Loucy (cell line): ENCODE data around the gene CD151.
A peak's percentile ranks its signal among the peaks of the same experiment; 100 is the strongest.

ENCODE experiments used
- H2AFZ ChIP-seq: fragments of 200-600 bp; sonication (generic); 2 replicates; pipeline ENCODE4 v1.6.0; 2016; ENCODE audit warnings: antibody characterized with exemption, mild to moderate bottlenecking, low read length, moderate library complexity
- H3F3A ChIP-seq: fragments of 200-600 bp; 2 replicates; pipeline ENCODE4 v1.6.0; 2016; ENCODE audit warnings: antibody characterized with exemption, low read depth, mild to moderate bottlenecking
- H3K27me3 ChIP-seq: fragments of 200-600 bp; sonication (generic); 2 replicates; pipeline ENCODE4 v1.6.1; 2014; ENCODE audit warnings: low read length, mild to moderate bottlenecking; ENCODE audit not compliant: insufficient read depth, poor library complexity, severe bottlenecking
- H3K36me3 ChIP-seq: fragments of 200-600 bp; sonication (generic); 2 replicates; pipeline ENCODE4 v1.6.1; 2016; ENCODE audit warnings: low read length; ENCODE audit not compliant: insufficient read depth
- H3K4me1 ChIP-seq: fragments of 200-600 bp; sonication (generic); 2 replicates; pipeline ENCODE4 v1.5.1; 2014; ENCODE audit warnings: low read length, mild to moderate bottlenecking; ENCODE audit not compliant: insufficient read depth, poor library complexity, severe bottlenecking
- H3K4me2 ChIP-seq: fragments of 200-600 bp; sonication (generic); 2 replicates; pipeline ENCODE4 v1.6.0; 2014; ENCODE audit warnings: antibody characterized with exemption, low read length, low read depth, mild to moderate bottlenecking; ENCODE audit not compliant: poor library complexity, severe bottlenecking
- H3K4me3 ChIP-seq: fragments of 200-600 bp; sonication (generic); 2 replicates; pipeline ENCODE4 v1.5.1; 2014; ENCODE audit warnings: low read length, mild to moderate bottlenecking, mixed read lengths; ENCODE audit not compliant: poor library complexity, severe bottlenecking
- H3K79me2 ChIP-seq: fragments of 200-600 bp; sonication (generic); 2 replicates; pipeline ENCODE4 v1.6.1; 2014; ENCODE audit warnings: low read length; ENCODE audit not compliant: insufficient read depth
- H3K9ac ChIP-seq: fragments of 200-600 bp; sonication (generic); 2 replicates; pipeline ENCODE4 v1.6.0; 2014; ENCODE audit warnings: mild to moderate bottlenecking, low read depth, low read length, moderate library complexity; ENCODE audit not compliant: poor library complexity, severe bottlenecking
- H3K9me2 ChIP-seq: fragments of 200-600 bp; sonication (generic); replicated peaks from 2 replicates; pipeline ENCODE4 v1.6.1; 2016; ENCODE audit warnings: low read depth, low read length, mixed read lengths
- H3K9me3 ChIP-seq: fragments of 200-600 bp; sonication (generic); 2 replicates; pipeline ENCODE4 v1.6.1; 2014; ENCODE audit warnings: mild to moderate bottlenecking, antibody characterized with exemption, low read length, low read depth; ENCODE audit not compliant: insufficient read depth
- H4K20me1 ChIP-seq: fragments of 200-600 bp; sonication (generic); 2 replicates; pipeline ENCODE4 v1.6.0; 2014; ENCODE audit warnings: antibody characterized with exemption, low read length, mild to moderate bottlenecking; ENCODE audit not compliant: insufficient read depth, poor library complexity, severe bottlenecking
- EZH2phosphoT487 ChIP-seq: fragments of 200-600 bp; IDR thresholded peaks from 2 replicates; pipeline ENCODE4 v1.6.1; 2018; ENCODE audit warnings: antibody characterized with exemption, mild to moderate bottlenecking, moderate library complexity, borderline replicate concordance
- TF ChIP-seq, protein P1 (sequence below): fragments of 200-600 bp; sonication (generic); conservative IDR thresholded peaks from 2 replicates; pipeline ENCODE4 v1.5.1; 2014; ENCODE audit warnings: mild to moderate bottlenecking, antibody characterized with exemption, low read length

The CD151 gene

GRCh38 chr11:837990-838307 lies 5.2 kb downstream of the CD151 start:
- TF ChIP-seq EZH2phosphoT487, result no peak
- TF ChIP-seq, protein P1, sequence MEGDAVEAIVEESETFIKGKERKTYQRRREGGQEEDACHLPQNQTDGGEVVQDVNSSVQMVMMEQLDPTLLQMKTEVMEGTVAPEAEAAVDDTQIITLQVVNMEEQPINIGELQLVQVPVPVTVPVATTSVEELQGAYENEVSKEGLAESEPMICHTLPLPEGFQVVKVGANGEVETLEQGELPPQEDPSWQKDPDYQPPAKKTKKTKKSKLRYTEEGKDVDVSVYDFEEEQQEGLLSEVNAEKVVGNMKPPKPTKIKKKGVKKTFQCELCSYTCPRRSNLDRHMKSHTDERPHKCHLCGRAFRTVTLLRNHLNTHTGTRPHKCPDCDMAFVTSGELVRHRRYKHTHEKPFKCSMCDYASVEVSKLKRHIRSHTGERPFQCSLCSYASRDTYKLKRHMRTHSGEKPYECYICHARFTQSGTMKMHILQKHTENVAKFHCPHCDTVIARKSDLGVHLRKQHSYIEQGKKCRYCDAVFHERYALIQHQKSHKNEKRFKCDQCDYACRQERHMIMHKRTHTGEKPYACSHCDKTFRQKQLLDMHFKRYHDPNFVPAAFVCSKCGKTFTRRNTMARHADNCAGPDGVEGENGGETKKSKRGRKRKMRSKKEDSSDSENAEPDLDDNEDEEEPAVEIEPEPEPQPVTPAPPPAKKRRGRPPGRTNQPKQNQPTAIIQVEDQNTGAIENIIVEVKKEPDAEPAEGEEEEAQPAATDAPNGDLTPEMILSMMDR, result no peak
- H3K4me2 ChIP-seq, result no peak overlapping the region
- no peaks in the 10 kb centered on the region for H3K9me2 ChIP-seq
- H3K4me3 ChIP-seq, result no peak overlapping the region
- no peak overlapping the region for H3K9ac ChIP-seq
- H3F3A ChIP-seq, result no peaks in the 10 kb centered on the region
- peaks cover 29% of the 10 kb centered on the region for H3K4me1 ChIP-seq
- H2AFZ ChIP-seq, result no peak overlapping the region
- peaks cover 34% of the 10 kb centered on the region for H3K79me2 ChIP-seq
- H3K9me3 ChIP-seq, result no peaks in the 10 kb centered on the region
- H3K27me3 ChIP-seq, result no peaks in the 10 kb centered on the region
- peaks cover 34% of the 10 kb centered on the region for H4K20me1 ChIP-seq
- peaks cover 13% of the 10 kb centered on the region; the same call in 1 of the 2 replicates for H3K36me3 ChIP-seq

DNA sequence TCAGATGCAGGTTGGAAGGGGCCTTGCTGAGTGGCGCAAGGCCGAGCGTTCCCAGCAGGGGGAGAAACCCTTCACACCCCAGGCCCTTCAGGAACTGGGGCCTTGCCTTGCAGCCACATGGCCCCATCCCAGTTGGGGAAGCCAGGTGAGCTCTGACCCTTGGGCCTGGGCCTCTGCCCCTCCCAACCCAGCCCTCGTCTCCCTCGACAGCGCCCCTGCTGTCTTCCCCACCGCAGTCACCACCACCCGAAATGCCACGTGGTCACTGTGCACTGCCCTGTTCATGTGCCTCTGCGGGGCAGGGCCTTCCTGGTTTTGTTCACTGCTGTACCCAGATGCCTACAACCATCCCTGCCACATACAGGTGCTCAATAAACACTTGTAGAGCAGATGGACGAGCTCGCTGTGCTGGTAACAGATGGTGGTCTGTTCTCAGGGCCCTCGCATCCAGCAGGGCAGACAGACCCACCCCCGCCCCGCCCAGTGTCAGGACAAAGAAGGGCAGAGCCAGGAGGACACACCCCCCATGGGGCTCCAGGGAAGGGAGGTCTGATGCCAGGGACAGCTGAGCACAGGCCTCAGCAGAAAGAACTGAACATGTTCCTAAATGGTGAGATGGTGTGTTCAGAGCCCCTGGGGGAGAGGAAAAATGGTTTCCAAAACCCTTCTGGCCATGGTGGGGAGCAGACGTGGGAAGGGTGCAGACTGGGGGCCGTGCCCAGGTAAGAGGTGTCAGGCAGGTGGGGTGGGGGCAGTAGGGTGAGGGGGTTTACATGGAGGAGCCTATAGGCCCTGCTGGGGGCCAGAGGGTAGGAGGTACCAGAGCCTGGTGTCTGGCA lies 5.9 kb downstream of the CD151 start:
- Histone ChIP-seq H3K9me3 (no peaks in the 10 kb centered on the region), H3K4me3 (no peak overlapping the region), H3K4me2 (no peak overlapping the region), H3K4me1 (peaks cover 32% of the 10 kb centered on the region), H2AFZ (no peak overlapping the region), H3K9ac (no peak overlapping the region), H3F3A (no peaks in the 10 kb centered on the region), H4K20me1 (peaks cover 31% of the 10 kb centered on the region), H3K36me3 (peaks cover 13% of the 10 kb centered on the region; the same call in 1 of the 2 replicates), H3K9me2 (no peaks in the 10 kb centered on the region), H3K79me2 (peaks cover 33% of the 10 kb centered on the region), H3K27me3 (no peaks in the 10 kb centered on the region)
- TF ChIP-seq, protein P1, result peak; percentile 17; the same call in 1 of the 2 replicates
- TF ChIP-seq EZH2phosphoT487, result no peak

GRCh38 chr11:839280-839623 lies 6.5 kb downstream of the CD151 start:
- Histone ChIP-seq H3K4me1 (peaks cover 34% of the 10 kb centered on the region), H3K4me2 (no peak overlapping the region), H3F3A (no peaks in the 10 kb centered on the region), H3K9ac (no peak overlapping the region), H3K9me2 (no peaks in the 10 kb centered on the region), H3K79me2 (peaks cover 31% of the 10 kb centered on the region), H3K9me3 (no peaks in the 10 kb centered on the region), H2AFZ (no peak overlapping the region), H3K4me3 (no peak overlapping the region), H3K36me3 (peaks cover 13% of the 10 kb centered on the region; the same call in 1 of the 2 replicates), H3K27me3 (no peaks in the 10 kb centered on the region), H4K20me1 (peaks cover 31% of the 10 kb centered on the region)
- TF ChIP-seq EZH2phosphoT487, result no peak
- TF ChIP-seq, protein P1, result no peak
